Transverse colon (tissue), 4 donors: ENCODE measurements around the gene RSL24D1. TPM values are rescaled to one million over a fixed set of nuclear protein-coding genes. Genes with fewer than 3 reads are reported as not detected.

ENCODE experiments used
- DNase-seq: peaks from one replicate; pipeline ENCODE4 v3.0.0-alpha.2; 2019
- H3K27ac ChIP-seq, 4 donors: fragments of 200-600 bp; sonication (generic); 2 replicates each; pipeline ENCODE4 v1.5.1; 2016 to 2018; ENCODE audit warnings: inconsistent platforms in 4 of 4
- H3K27me3 ChIP-seq: fragments of 200-600 bp; sonication (generic); 2 replicates; pipeline ENCODE4 v1.5.1; 2017; ENCODE audit warnings: inconsistent platforms
- H3K36me3 ChIP-seq, 4 donors: fragments of 200-600 bp; sonication (generic); 2 replicates each; pipeline ENCODE4 v1.5.1; 2017 to 2019; ENCODE audit warnings: inconsistent platforms in 4 of 4
- H3K4me1 ChIP-seq, 4 donors: fragments of 200-600 bp; sonication (generic); 2 replicates each; pipeline ENCODE4 v1.5.1; 2017 to 2020; ENCODE audit warnings: inconsistent platforms in 4 of 4
- H3K4me3 ChIP-seq, 4 donors: fragments of 200-600 bp; sonication (generic); 1 replicate in 1 of 4; 2 replicates in 3 of 4; pipeline versions ENCODE4 v1.5.1 to v1.6.1; 2017 to 2019; ENCODE audit warnings: inconsistent platforms in 4 of 4
- H3K9me3 ChIP-seq, 2 donors: fragments of 200-600 bp; sonication (generic); 2 replicates each; pipeline ENCODE4 v1.5.1; 2017 to 2019; ENCODE audit warnings: inconsistent platforms in 2 of 2
- EP300 ChIP-seq: sonication (generic); formaldehyde crosslinking; IDR thresholded peaks from one replicate; pipeline ENCODE4 v1.6.1; 2017; ENCODE audit warnings: antibody characterized with exemption, low read depth
- POLR2A ChIP-seq: fragments of 450-650 bp; IDR thresholded peaks from one replicate; pipeline ENCODE4 v1.6.1; 2016; ENCODE audit warnings: antibody characterized with exemption, mild to moderate bottlenecking, moderate library complexity
- POLR2AphosphoS5 ChIP-seq, 3 donors: sonication (generic); formaldehyde crosslinking; IDR thresholded peaks; one replicate each; pipeline ENCODE4 v1.6.1; 2016; ENCODE audit warnings: antibody characterized with exemption in 3 of 3
- WGBS, 2 donors: methylation state at CpG; one replicate each; pipeline ENCODE4 v1.1.5; 2018; ENCODE audit warnings: low coverage in 1 of 2; 5-methylcytosine and 5-hydroxymethylcytosine counted together
- in situ Hi-C, 4 donors: fragments of 200-750 bp; cut with MboI; loops; one replicate each; pipeline versions ENCODE4 v1.15.0 to v1.15.1; 2017; ENCODE audit warnings: low sequenced_read_pairs in 3 of 4, low pct_ligation_motif_present in 1 of 4, low pct_unique_long_range_greater_than_20kb in 1 of 4
- intact Hi-C: fragments of 100-400 bp; cut with DNase I; formaldehyde crosslinking; loops from one replicate; pipeline ENCODE4 v1.15.1; 2023; ENCODE audit warnings: low total_unique reads
- total RNA-seq, 4 donors: library from RNA; depleted of rRNA; stranded (reverse); fragments of >200 nt; gene quantifications; one replicate each; pipeline ENCODE4 v1.1.0, GENCODE V29; 2016
- TF ChIP-seq, protein P1 (sequence below), 5 experiments: fragments of 200-600 bp in 3 of 5; fragments of 450-650 bp in 2 of 5; sonication (generic) in 3 of 5; IDR thresholded peaks; 1 replicate in 2 of 5; 2 replicates in 3 of 5; pipeline ENCODE4 v1.5.1; 2016 to 2017; ENCODE audit warnings: antibody characterized with exemption in 5 of 5, inconsistent platforms in 3 of 5, mild to moderate bottlenecking in 2 of 5, moderate library complexity in 1 of 5

The RSL24D1 gene
- 10 to 100 TPM; 10.1 to 65.3 (median 29.9) TPM for total RNA-seq

DNA sequence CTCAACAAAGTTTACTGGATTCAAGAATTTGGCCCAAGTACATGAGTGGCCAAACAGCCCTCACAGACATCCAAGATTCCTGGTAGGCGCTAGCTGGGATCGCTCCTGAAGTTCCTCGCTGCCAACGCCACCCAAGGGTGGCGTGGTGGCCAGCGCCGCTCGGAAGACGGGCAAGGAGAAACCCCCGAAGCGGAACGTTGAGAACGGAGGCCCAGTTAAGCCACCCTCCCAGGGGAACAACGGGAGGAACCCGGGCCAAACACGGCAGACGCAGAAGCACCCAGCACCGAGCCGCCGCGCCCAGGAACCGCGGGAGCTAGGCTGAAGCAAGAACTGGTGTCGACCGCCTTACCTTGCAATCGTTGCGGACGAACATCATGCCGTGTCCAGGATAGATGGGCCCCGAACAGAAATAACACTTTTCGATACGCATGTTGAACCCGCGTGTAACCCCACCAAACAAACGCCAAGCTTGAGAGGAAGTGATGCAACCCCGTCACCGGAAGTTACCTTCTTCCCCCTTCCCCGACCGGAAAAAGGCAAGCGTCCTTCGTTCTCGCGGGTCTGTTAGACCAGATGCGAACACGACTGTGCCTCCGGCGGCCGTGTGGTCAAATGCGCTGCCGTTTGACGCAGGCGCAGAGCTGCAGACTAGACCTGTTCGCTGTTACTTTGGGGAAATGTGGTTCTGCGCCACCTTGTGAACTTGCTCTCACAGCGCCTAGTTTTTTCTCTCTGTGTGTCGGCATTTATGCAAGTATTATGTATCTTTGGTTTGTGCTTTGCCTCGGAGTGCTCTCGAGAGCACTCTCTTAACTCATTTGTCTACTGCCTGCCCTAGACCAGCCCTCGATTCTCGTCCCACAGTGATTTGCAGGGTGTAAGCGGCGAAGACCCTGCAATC is at the start of gene RSL24D1:
RSL24D1 (minus strand) TSS at position 484 of the 904 bp plus-strand sequence; CDS start at position 433, 51 bp downstream.
- Histone ChIP-seq H3K9me3 (no peaks in the 10 kb centered on the region), H3K27me3 (no peaks in the 10 kb centered on the region), H3K4me1 (peaks cover 11 to 39% (median 20%) of the 10 kb centered on the region in 4 donors), H3K4me3 (peak within 1 kb of the TSS; percentile 47 to 96 (median 81)), H3K36me3 (peaks cover 0 to 8% (median 0%) of the 10 kb centered on the region in 4 donors), H3K27ac (peak within 1 kb of the TSS; percentile 90 to 98 (median 93))
- intact Hi-C loops (no loop called here), in situ Hi-C loops (no loop called here)
- peak; percentile 93 to 96 (median 96) for TF ChIP-seq POLR2AphosphoS5 (IDR thresholded peaks at IDR 0.05)
- peak; percentile 79 for TF ChIP-seq POLR2A
- no peak for TF ChIP-seq EP300
- TF ChIP-seq, protein P1, sequence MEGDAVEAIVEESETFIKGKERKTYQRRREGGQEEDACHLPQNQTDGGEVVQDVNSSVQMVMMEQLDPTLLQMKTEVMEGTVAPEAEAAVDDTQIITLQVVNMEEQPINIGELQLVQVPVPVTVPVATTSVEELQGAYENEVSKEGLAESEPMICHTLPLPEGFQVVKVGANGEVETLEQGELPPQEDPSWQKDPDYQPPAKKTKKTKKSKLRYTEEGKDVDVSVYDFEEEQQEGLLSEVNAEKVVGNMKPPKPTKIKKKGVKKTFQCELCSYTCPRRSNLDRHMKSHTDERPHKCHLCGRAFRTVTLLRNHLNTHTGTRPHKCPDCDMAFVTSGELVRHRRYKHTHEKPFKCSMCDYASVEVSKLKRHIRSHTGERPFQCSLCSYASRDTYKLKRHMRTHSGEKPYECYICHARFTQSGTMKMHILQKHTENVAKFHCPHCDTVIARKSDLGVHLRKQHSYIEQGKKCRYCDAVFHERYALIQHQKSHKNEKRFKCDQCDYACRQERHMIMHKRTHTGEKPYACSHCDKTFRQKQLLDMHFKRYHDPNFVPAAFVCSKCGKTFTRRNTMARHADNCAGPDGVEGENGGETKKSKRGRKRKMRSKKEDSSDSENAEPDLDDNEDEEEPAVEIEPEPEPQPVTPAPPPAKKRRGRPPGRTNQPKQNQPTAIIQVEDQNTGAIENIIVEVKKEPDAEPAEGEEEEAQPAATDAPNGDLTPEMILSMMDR (IDR thresholded peaks at IDR 0.05) = peak in 2 of 5 experiments; percentile 24 to 41
- DNase-seq = peak; percentile 97
- WGBS, 2 donors = 0% methylated on average over 56 of the region's 62 CpGs; no CpG with 5 or more reads in 1 of the 2 donors

GRCh38 chr15:55245059-55245458 is 48.3 kb upstream of the RSL24D1 start:
- DNase-seq = no peak
- H3K27ac ChIP-seq = no peak overlapping the region
- intact Hi-C loops = no loop called here
- in situ Hi-C loops = no loop called here
- no peaks in the 10 kb centered on the region for H3K27me3 ChIP-seq
- 72 to 89% methylated on average over 3 to 4 of the region's 4 CpGs for whole genome bisulfite sequencing, 2 donors
- H3K9me3 ChIP-seq = no peaks in the 10 kb centered on the region
- TF ChIP-seq, protein P1 (IDR thresholded peaks at IDR 0.05) = no peak
- TF ChIP-seq POLR2AphosphoS5 (IDR thresholded peaks at IDR 0.05) (no peak), EP300 (no peak), POLR2A (no peak)
- H3K4me1 ChIP-seq = peaks cover 6 to 60% (median 15%) of the 10 kb centered on the region in 4 donors
- H3K36me3 ChIP-seq = no peaks in the 10 kb centered on the region
- no peak overlapping the region for H3K4me3 ChIP-seq

- no peak for TF ChIP-seq POLR2A
- no peak for TF ChIP-seq EP300
- TF ChIP-seq, protein P1 (IDR thresholded peaks at IDR 0.05) = no peak
- peak overlapping the region in 2 of 4 donors; percentile 12 to 17 for H3K27ac ChIP-seq
- H3K4me1 ChIP-seq = peaks cover 0 to 28% (median 2%) of the 10 kb centered on the region in 4 donors
- 42 to 44% methylated on average over 1 of the region's 1 CpG for WGBS, 2 donors
- no peaks in the 10 kb centered on the region for H3K27me3 ChIP-seq
- H3K36me3 ChIP-seq = no peaks in the 10 kb centered on the region
- no peak for DNase-seq
- H3K4me3 ChIP-seq = no peak overlapping the region
- intact Hi-C loops (no loop called here), in situ Hi-C loops (no loop called here)
- no peaks in the 10 kb centered on the region for H3K9me3 ChIP-seq
Measured at GRCh38 chr15:55241891-55242290, 45.1 kb upstream of the RSL24D1 start.

- intact Hi-C loops = no loop called here
- no peak for DNase-seq
- Histone ChIP-seq H3K36me3 (no peaks in the 10 kb centered on the region), H3K4me3 (no peak overlapping the region), H3K27me3 (no peaks in the 10 kb centered on the region), H3K4me1 (peaks cover 0 to 26% (median 2%) of the 10 kb centered on the region in 4 donors), H3K9me3 (no peaks in the 10 kb centered on the region), H3K27ac (peak overlapping the region in 2 of 4 donors; percentile 12 to 17)
- TF ChIP-seq POLR2A = no peak
- TF ChIP-seq, protein P1 (IDR thresholded peaks at IDR 0.05) = no peak
- no peak for TF ChIP-seq EP300
- TF ChIP-seq POLR2AphosphoS5 (IDR thresholded peaks at IDR 0.05) = no peak
- WGBS, 2 donors = 87 to 90% methylated on average over 1 of the region's 1 CpG
- in situ Hi-C loops = no loop called here
Measured at GRCh38 chr15:55241186-55241585, 44.4 kb upstream of the RSL24D1 start.
